Measurements from ENCODE around the gene FFAR2. TPM values are rescaled to one million over a fixed set of nuclear protein-coding genes. Genes with fewer than 3 reads are reported as not detected.

FFAR2 gene
- total and polyA plus RNA-seq, 3 experiments from 2014 or later: not detected

GRCh38 chr19:35486268-35486708, 38.2 kb downstream of the FFAR2 start:
- H3K27ac ChIP-seq (ENCODE audit: low read depth, low read length): no peak overlapping the region
- no peaks in the 10 kb centered on the region for H3K9me3 ChIP-seq (ENCODE audit: low read length)
- H3K4me1 ChIP-seq (ENCODE audit: insufficient read depth, low read length): no peaks in the 10 kb centered on the region
- H3K36me3 ChIP-seq (ENCODE audit: insufficient read depth, low read length): no peaks in the 10 kb centered on the region
- ChIA-PET CTCF (interaction anchor here (1.6 to 2.3 kb wide), 2 partner anchors 9 to 11 kb away, joined by 8 read pairs; no protein-coding TSS in a partner anchor), POLR2A (no interaction called here)
- H3K36me3 Mint-ChIP-seq: no peaks in the 10 kb centered on the region
- peaks cover 10 to 23% of the 10 kb centered on the region in 2 donors for H3K27me3 Mint-ChIP-seq
- H3K27me3 ChIP-seq (ENCODE audit: insufficient read depth, low read length, poor library complexity, severe bottlenecking): no peaks in the 10 kb centered on the region
- DNase-seq: no peak
- peaks cover 0 to 5% (median 0%) of the 10 kb centered on the region in 3 donors for H3K4me1 Mint-ChIP-seq
- H3K27ac Mint-ChIP-seq: no peak overlapping the region
- peaks cover 0 to 2% (median 0%) of the 10 kb centered on the region in 5 donors for H3K9me3 Mint-ChIP-seq
- no peak overlapping the region for H3K4me3 Mint-ChIP-seq
- no peak overlapping the region for H3K4me3 ChIP-seq (ENCODE audit: low read length)

- Mint-ChIP-seq H3K36me3 (no peaks in the 10 kb centered on the region), H3K9me3 (no peaks in the 10 kb centered on the region), H3K4me3 (no peak overlapping the region), H3K27me3 (peaks cover 14 to 32% of the 10 kb centered on the region in 2 donors), H3K4me1 (peaks cover 0 to 5% (median 0%) of the 10 kb centered on the region in 3 donors), H3K27ac (peak overlapping the region in 2 of 8 donors; percentile 1 to 5)
- no peak overlapping the region for H3K27ac ChIP-seq (ENCODE audit: low read depth, low read length)
- no peak for DNase-seq
- no peak overlapping the region for H3K4me3 ChIP-seq (ENCODE audit: low read length)
- no peaks in the 10 kb centered on the region for H3K27me3 ChIP-seq (ENCODE audit: insufficient read depth, low read length, poor library complexity, severe bottlenecking)
- ChIA-PET POLR2A (no interaction called here), CTCF (interaction anchor here (1.0 to 2.3 kb wide), 4 partner anchors 10 to 135 kb away, joined by 3 to 8 read pairs (median 3); no protein-coding TSS in a partner anchor)
- no peaks in the 10 kb centered on the region for H3K9me3 ChIP-seq (ENCODE audit: low read length)
- H3K36me3 ChIP-seq (ENCODE audit: insufficient read depth, low read length): no peaks in the 10 kb centered on the region
- no peaks in the 10 kb centered on the region for H3K4me1 ChIP-seq (ENCODE audit: insufficient read depth, low read length)
Observed at GRCh38 chr19:35487656-35488182, 39.7 kb downstream of the FFAR2 start.

GRCh38 chr19:35488677-35489076, 40.6 kb downstream of the FFAR2 start:
- no peak overlapping the region for H3K27ac Mint-ChIP-seq

GRCh38 chr19:35490364-35490763, 42.3 kb downstream of the FFAR2 start, which contains the start of gene KRTDAP:
TSS of gene KRTDAP (minus strand) at chr19:35490464. CDS start at chr19:35490442, 22 bp downstream.
- peaks cover 18 to 43% of the 10 kb centered on the region in 2 donors for H3K27me3 Mint-ChIP-seq
- Histone ChIP-seq H3K27ac (ENCODE audit: low read depth, low read length) (no peak within 1 kb of the TSS), H3K36me3 (ENCODE audit: insufficient read depth, low read length) (no peaks in the 10 kb centered on the region), H3K27me3 (ENCODE audit: insufficient read depth, low read length, poor library complexity, severe bottlenecking) (no peaks in the 10 kb centered on the region), H3K4me1 (ENCODE audit: insufficient read depth, low read length) (peaks cover 5% of the 10 kb centered on the region), H3K9me3 (ENCODE audit: low read length) (no peaks in the 10 kb centered on the region), H3K4me3 (ENCODE audit: low read length) (no peak within 1 kb of the TSS)
- no peaks in the 10 kb centered on the region for H3K36me3 Mint-ChIP-seq
- CTCF ChIA-PET: interaction anchor here (1.4 to 2.0 kb wide), 2 partner anchors 20 to 137 kb away, joined by 6 to 11 read pairs; no protein-coding TSS in a partner anchor
- POLR2A ChIA-PET: no interaction called here
- H3K4me1 Mint-ChIP-seq: peaks cover 0 to 5% (median 4%) of the 10 kb centered on the region in 3 donors
- peak within 1 kb of the TSS in 1 of 8 donors; percentile 56 for H3K27ac Mint-ChIP-seq
- no peak within 1 kb of the TSS for H3K4me3 Mint-ChIP-seq
- H3K9me3 Mint-ChIP-seq: no peaks in the 10 kb centered on the region
- no peak for DNase-seq

More at GRCh38 chr19:35488677-35489076, 40.6 kb downstream of the FFAR2 start:
- no peaks in the 10 kb centered on the region for H3K9me3 Mint-ChIP-seq
- no peak overlapping the region for H3K4me3 Mint-ChIP-seq
- H3K27ac ChIP-seq (ENCODE audit: low read depth, low read length): no peak overlapping the region
- H3K36me3 Mint-ChIP-seq: no peaks in the 10 kb centered on the region
- ChIA-PET CTCF (no interaction called here), POLR2A (no interaction called here)
- no peaks in the 10 kb centered on the region for H3K4me1 ChIP-seq (ENCODE audit: insufficient read depth, low read length)
- DNase-seq: no peak
- H3K4me1 Mint-ChIP-seq: peaks cover 0 to 5% (median 0%) of the 10 kb centered on the region in 3 donors
- no peaks in the 10 kb centered on the region for H3K36me3 ChIP-seq (ENCODE audit: insufficient read depth, low read length)
- peaks cover 14 to 39% of the 10 kb centered on the region in 2 donors for H3K27me3 Mint-ChIP-seq
- H3K27me3 ChIP-seq (ENCODE audit: insufficient read depth, low read length, poor library complexity, severe bottlenecking): no peaks in the 10 kb centered on the region
- no peak overlapping the region for H3K4me3 ChIP-seq (ENCODE audit: low read length)
- no peaks in the 10 kb centered on the region for H3K9me3 ChIP-seq (ENCODE audit: low read length)

GRCh38 chr19:35491836-35492360, 43.8 kb downstream of the FFAR2 start:
- Mint-ChIP-seq H3K4me3 (no peak overlapping the region), H3K9me3 (no peaks in the 10 kb centered on the region), H3K27me3 (peaks cover 19 to 40% of the 10 kb centered on the region in 2 donors), H3K27ac (no peak overlapping the region), H3K36me3 (no peaks in the 10 kb centered on the region), H3K4me1 (peaks cover 0 to 8% (median 5%) of the 10 kb centered on the region in 3 donors)
- H3K27me3 ChIP-seq (ENCODE audit: insufficient read depth, low read length, poor library complexity, severe bottlenecking): no peaks in the 10 kb centered on the region
- no peak overlapping the region for H3K27ac ChIP-seq (ENCODE audit: low read depth, low read length)
- POLR2A ChIA-PET: no interaction called here
- CTCF ChIA-PET: interaction anchor here (1.0 to 2.0 kb wide), 4 partner anchors 11 to 139 kb away, joined by 3 to 11 read pairs (median 5); partner anchors contain the start of gene FFAR2
- H3K9me3 ChIP-seq (ENCODE audit: low read length): no peaks in the 10 kb centered on the region
- no peak for DNase-seq
- no peaks in the 10 kb centered on the region for H3K36me3 ChIP-seq (ENCODE audit: insufficient read depth, low read length)
- peaks cover 5% of the 10 kb centered on the region for H3K4me1 ChIP-seq (ENCODE audit: insufficient read depth, low read length)
- H3K4me3 ChIP-seq (ENCODE audit: low read length): no peak overlapping the region

- no peaks in the 10 kb centered on the region for H3K36me3 ChIP-seq (ENCODE audit: insufficient read depth, low read length)
- peaks cover 0 to 8% (median 5%) of the 10 kb centered on the region in 3 donors for H3K4me1 Mint-ChIP-seq
- H3K36me3 Mint-ChIP-seq: no peaks in the 10 kb centered on the region
- H3K27me3 ChIP-seq (ENCODE audit: insufficient read depth, low read length, poor library complexity, severe bottlenecking): no peaks in the 10 kb centered on the region
- no peak overlapping the region for H3K4me3 ChIP-seq (ENCODE audit: low read length)
- no peak overlapping the region for H3K4me3 Mint-ChIP-seq
- peaks cover 5% of the 10 kb centered on the region for H3K4me1 ChIP-seq (ENCODE audit: insufficient read depth, low read length)
- no peaks in the 10 kb centered on the region for H3K9me3 Mint-ChIP-seq
- ChIA-PET POLR2A (no interaction called here), CTCF (interaction anchor here (1.1 kb wide), 1 partner anchor 141 kb away, joined by 4 read pairs; no protein-coding TSS in a partner anchor)
- H3K27ac ChIP-seq (ENCODE audit: low read depth, low read length): no peak overlapping the region
- no peaks in the 10 kb centered on the region for H3K9me3 ChIP-seq (ENCODE audit: low read length)
- H3K27me3 Mint-ChIP-seq: peaks cover 20 to 28% of the 10 kb centered on the region in 2 donors
- H3K27ac Mint-ChIP-seq: peak overlapping the region in 1 of 8 donors; percentile 26
- no peak for DNase-seq
Observed at GRCh38 chr19:35493971-35494370, 45.9 kb downstream of the FFAR2 start.

- Mint-ChIP-seq H3K27ac (peak overlapping the region in 2 of 8 donors; percentile 6 to 61), H3K4me3 (peak overlapping the region in 1 of 7 donors; percentile 24), H3K36me3 (no peaks in the 10 kb centered on the region), H3K4me1 (peaks cover 0 to 8% (median 5%) of the 10 kb centered on the region in 3 donors), H3K27me3 (peaks cover 18 to 28% of the 10 kb centered on the region in 2 donors), H3K9me3 (no peaks in the 10 kb centered on the region)
- no peak overlapping the region for H3K4me3 ChIP-seq (ENCODE audit: low read length)
- DNase-seq: peak; percentile 42 to 76 (median 46)
- CTCF ChIA-PET: interaction anchor here (0.7 to 1.7 kb wide), 22 partner anchors 9 to 427 kb away, joined by 3 to 35 read pairs (median 5); no protein-coding TSS in a partner anchor
- H3K4me1 ChIP-seq (ENCODE audit: insufficient read depth, low read length): peaks cover 5% of the 10 kb centered on the region
- no peak overlapping the region for H3K27ac ChIP-seq (ENCODE audit: low read depth, low read length)
- H3K27me3 ChIP-seq (ENCODE audit: insufficient read depth, low read length, poor library complexity, severe bottlenecking): no peaks in the 10 kb centered on the region
- no peaks in the 10 kb centered on the region for H3K9me3 ChIP-seq (ENCODE audit: low read length)
- POLR2A ChIA-PET: no interaction called here
- no peaks in the 10 kb centered on the region for H3K36me3 ChIP-seq (ENCODE audit: insufficient read depth, low read length)
Observed at GRCh38 chr19:35495107-35496064, 47.3 kb downstream of the FFAR2 start.

Data from CD8-positive, alpha-beta memory T cell (primary cell).